ENCODE measurements around the gene ABHD17C.
"Not testable (repeated sequence)": the region's sequence is repeated elsewhere in the genome, so short reads cannot be mapped to it uniquely, and the experiment has no call there.

Gene ABHD17C

GRCh38 chr15:80695099-80695910 lies at the start of gene ABHD17C:
TSS of gene ABHD17C (plus strand) at chr15:80695310. CDS start at chr15:80695430, 120 bp downstream.
- DNase-seq: peak; percentile 58

GRCh38 chr15:80645494-80646065 lies 49.5 kb upstream of the ABHD17C start:
- DNase-seq: no peak

GRCh38 chr15:80647424-80647823 lies 47.7 kb upstream of the ABHD17C start:
- DNase-seq: not testable (repeated sequence)

- DNase-seq: no peak
Measured at GRCh38 chr15:80654299-80654698, 40.8 kb upstream of the ABHD17C start.

- no peak for DNase-seq
Measured at GRCh38 chr15:80659375-80659774, 35.7 kb upstream of the ABHD17C start.

DNA sequence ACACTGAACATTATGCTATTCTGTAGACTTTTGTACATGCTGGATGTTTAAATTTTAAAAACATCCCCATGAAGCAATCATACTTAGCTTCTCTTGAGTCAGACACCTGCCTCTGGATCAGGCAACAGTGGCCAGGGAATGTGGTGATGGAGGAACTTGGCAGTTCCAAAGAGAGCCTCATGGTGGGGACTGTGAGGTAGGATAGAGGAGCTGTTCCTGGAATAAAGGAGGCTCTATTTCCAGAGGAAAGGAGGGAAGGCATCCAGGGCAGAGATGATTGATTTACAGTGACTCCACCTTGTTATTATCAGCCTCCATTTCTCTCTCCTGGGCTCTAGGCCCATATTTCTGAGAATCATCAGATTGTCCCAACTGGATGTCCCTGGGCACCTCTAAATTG lies 35.0 kb upstream of the ABHD17C start:
- DNase-seq: no peak

DNA sequence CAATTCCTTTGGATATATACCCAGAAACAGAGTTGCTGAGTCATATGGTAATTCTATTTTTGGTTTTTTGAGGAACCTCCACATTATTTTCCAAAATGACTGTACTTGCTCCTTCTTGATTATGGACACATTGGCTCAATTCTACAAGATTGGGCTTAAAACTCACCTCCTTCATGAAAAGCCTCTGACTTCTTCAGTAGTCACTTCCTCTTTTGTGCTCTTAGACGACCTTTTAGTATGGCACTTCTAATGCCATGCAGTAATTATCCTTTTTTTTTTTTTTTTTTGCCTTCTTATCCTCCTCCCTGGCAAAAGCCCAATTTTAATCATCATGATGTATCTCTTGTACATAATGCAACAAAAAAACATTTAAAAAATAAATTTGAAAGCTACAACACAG lies 33.0 kb upstream of the ABHD17C start:
- no peak for DNase-seq

GRCh38 chr15:80662757-80663553 lies 32.2 kb upstream of the ABHD17C start:
- no peak for DNase-seq

DNA sequence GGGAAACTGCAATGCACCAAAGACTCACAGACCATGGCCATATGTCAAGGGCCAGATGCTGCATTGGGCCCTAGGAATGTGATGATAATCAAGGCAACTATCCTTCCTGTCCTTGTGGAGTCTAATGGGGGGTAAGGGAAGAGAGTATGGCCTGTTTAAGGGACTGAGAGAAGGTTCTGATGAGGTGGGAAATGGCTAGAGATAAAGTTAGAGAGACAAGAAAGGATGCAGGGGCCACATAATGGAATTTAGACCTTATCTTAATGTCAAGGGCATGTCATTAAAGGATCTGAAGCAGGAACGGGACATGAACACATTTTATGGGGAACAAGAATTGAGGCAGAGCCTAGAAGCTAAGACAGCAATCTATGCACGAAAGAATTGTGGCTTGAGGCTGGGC lies 30.0 kb upstream of the ABHD17C start:
- no peak for DNase-seq

GRCh38 chr15:80667936-80668335 lies 27.2 kb upstream of the ABHD17C start:
- DNase-seq: no peak

DNA sequence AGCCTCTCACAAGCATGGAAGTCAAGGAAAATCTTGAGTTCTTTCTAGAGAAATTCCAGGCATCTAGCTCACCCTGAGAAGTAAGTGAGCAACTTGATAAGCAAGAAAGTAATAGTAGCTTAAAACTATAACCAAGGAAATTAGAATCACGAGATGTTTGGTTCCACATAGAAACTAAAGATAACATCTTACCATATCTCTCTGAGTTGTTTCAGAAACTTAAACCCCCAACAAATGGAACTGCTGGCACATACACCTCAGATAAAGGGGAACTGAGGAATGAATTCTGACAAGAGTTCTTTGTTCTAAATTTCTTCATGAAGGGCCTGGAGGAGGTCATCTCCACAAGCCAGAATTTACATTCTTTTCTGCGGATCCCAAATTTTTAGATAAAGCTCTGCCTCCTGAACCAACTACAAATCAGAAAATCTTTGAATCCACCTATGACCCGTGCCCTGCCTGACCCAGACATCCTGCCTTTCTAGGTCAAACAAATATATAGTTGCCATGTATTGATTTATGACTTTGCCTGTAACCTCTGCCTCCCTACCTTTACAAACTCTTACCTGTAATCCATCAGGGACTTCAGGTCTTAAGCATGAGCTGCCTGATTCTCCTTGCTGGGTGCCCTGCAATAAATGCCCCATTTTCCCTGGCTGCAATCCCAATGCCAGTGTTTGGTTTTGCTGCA lies 26.4 kb upstream of the ABHD17C start:
- no peak for DNase-seq

GRCh38 chr15:80669663-80670273 lies 25.3 kb upstream of the ABHD17C start:
- no peak for DNase-seq

DNA sequence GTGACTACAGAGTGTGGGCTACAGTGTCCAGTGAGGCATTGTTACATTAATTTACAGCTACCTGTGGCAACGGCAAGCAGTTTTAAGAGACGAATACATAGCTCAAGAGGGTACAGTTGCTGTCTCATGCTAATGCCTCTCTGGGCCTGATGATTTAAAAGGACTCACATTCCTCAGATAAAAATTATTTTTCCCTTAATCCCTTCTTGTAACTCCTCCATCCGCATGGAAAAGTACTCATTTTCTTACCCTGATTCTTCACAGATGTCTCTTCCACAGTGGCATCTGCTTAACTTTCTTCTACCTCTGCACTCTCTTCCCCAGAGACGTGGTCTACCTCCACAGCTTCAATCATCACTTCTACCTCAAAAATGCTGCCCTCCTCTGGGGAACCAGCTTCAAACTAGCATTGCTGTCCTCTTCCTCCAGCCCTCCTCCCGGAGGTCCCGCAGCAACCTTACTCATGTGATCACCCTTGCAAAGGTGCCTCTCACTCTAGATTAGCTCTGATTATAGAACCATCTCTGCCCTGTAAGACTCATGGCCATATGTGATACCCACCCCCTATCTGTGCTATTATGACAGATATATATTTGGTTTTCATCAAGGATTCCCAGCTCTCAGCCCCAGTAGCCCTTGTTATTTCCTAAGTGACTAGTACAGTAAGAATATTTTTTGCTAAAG lies 21.4 kb upstream of the ABHD17C start:
- no peak for DNase-seq

GRCh38 chr15:80674245-80674614 lies 20.9 kb upstream of the ABHD17C start:
- no peak for DNase-seq

DNA sequence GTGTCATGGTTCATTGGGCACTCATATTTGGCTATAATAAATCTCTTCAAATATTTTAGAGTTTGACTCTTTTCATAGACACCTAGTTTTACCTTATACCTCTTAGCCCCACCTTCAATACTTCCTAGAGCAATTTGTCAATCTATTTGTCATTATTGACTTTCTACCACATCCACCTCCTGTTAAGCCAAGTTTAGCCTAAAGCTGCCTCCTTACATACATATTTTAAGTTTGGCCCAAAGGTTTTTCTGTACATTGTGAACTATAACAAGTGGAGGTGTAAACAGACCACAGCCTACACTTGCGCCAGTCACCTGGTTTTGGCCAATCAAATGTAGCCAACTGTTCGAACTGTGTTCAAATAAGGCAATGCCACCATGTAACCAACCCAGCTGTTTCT lies 18.1 kb upstream of the ABHD17C start:
- DNase-seq: no peak

DNA sequence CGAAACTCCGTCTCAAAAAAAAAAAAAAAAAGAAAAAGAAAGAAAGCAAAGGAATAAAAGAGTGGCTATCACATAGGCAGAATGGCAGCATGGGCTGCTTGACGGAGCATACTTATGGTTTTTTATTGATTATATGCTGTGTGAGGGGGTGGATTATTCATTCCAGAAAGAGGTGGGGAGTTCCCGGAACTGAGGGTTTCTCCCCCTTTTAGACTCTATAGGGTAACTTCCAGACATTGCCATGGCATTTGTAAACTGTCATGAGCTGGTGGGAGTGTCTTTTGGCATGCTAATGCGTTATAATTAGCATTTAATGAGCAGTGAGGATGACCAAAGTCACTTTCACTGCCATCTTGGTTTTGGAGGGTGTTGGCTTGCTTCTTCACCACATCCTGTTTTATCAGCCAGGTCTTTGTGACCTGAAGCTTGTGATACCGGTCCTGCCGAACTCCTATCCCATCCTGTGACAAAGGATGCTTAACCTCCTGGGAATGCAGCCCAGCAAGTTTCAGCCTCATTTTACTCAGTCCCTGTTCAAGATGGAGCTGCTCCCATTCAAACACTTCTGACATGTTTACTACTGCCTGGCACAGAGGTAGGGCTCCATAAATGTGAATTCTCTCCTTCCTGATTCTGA lies 15.8 kb upstream of the ABHD17C start:
- DNase-seq: no peak

DNA sequence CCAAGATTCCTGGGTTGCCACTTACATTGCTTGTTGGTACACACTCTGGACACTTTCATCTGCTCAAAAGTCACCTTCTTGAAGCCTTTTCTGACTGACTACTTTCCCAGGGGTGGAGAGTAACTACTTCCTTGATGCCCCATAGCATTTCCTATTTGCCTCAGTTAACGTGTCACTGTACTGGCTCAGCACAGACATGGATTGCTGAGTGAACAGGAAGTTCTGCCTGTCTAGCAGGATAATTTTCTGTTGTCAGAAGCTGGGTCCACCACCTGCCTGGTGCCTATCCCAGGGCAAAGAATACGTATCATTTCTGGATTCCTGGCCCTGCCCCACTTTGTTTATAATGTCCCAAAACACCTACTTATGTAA lies 15.3 kb upstream of the ABHD17C start:
- DNase-seq: no peak

DNA sequence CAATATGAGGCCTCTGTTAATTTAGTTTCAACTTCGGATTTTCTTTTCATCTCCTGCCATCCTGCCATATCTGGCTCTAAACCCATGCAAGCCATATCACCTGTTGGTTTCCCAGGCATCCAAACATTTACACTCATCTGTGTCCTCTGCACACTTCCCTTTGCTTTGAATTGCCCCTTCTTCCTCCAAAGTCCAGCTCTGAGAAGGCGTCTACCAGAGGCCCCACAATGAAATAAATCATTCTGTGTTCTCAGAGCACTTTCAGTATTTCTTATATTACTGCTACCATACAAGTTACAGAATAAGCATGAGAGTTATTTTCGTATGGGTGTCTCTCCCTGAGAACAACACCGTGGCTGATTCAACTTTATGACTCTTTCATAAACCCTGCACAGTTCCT lies 12.9 kb upstream of the ABHD17C start:
- DNase-seq: no peak

DNA sequence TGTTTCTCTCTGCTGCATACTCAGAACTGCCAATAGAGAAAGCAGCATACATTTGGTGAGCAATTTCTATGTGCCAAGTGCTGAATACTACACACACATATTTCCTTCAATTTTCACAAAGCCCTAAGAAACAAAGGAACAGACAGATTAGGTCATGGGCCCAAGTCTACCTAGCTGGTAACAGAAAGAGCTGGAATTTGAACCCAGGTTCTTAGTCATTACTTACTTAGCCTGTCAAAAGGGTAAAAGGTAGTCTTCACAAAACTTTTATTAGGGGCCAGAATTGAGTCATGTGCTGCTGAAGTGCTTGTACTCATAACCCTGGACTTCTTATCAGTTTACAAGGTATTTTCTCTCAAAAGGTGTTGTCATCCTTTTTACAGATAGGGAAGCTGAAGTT lies 10.4 kb upstream of the ABHD17C start:
- no peak for DNase-seq

- DNase-seq: no peak
Measured at GRCh38 chr15:80685628-80686027, 9.5 kb upstream of the ABHD17C start.

GRCh38 chr15:80689294-80689693 lies 5.8 kb upstream of the ABHD17C start:
- DNase-seq: no peak

DNA sequence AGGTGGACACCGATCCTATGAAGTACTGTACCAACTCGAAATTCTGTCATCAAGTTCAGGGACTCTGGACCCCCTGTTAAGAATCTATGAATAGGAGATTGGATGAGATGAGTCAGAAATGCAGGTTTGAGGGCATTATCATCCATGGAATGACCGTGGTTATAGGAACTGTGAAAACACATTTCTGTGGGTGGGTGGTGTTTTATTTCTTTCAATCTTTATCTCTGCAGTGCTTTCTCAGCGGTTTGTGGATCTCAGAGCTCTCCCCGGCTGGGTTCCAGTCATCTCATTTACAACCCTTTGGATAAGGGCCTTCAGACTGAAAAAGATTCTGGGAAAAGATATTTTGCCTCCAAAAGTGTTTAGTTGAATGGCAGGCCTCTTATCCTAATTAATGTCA lies 5.4 kb upstream of the ABHD17C start:
- no peak for DNase-seq

Measured in stimulated activated CD8-positive, alpha-beta memory T cell treated with anti-CD3 and anti-CD28 coated beads, Interleukin-4, amount 100 ng/mL, for 48 hours (primary cell).